Measurements from ENCODE around the gene MYBBP1A. TPM values are rescaled to one million over a fixed set of nuclear protein-coding genes. Genes with fewer than 3 reads are reported as not detected.

MYBBP1A gene
- total RNA-seq, 1 donor from 2014 or later: 38.8 TPM

DNA sequence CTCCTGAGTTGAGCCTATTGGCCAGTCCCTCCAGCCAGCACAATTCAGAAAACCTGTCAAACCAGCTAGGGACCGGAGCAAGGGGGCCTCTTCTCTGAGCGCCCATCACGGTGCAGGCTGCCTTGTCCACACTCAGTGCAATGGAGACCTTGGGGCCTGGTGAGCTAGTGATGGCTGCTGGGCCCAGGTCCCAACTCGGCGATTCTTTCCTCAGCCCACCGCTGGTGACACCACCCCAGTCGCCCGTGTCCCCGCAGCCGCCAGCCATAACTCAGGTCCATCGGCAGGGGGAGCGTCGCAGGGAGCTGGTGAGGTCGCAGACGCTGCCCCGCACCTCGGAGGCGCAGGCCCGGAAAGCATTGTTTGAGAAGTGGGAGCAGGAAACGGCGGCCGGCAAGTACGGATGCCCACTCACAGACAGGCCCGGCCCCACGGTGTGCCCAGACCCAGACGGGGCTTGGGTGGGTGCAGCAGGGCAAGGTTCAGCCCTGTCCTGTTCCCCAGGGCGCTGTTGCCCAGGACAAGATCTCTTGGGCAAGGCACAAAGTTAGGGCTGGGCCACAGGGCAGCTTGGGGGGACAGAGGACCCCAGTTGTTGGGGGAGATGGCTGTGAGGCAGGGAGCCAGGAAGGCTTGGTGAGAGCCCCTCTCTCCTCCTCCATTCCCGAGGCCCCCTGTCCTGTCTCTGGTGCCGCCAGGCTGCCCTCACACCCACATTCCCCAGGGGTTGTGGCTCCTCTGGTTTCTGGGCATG lies 39.9 kb upstream of the MYBBP1A start:
- no peak overlapping the region for H3K27ac ChIP-seq
- H3K4me1 ChIP-seq: peaks cover 25% of the 10 kb centered on the region
- no peaks in the 10 kb centered on the region for H3K27me3 ChIP-seq (ENCODE audit: low read depth)
- peak overlapping the region; percentile 20 for H3K4me3 ChIP-seq
- TF ChIP-seq, protein P1, sequence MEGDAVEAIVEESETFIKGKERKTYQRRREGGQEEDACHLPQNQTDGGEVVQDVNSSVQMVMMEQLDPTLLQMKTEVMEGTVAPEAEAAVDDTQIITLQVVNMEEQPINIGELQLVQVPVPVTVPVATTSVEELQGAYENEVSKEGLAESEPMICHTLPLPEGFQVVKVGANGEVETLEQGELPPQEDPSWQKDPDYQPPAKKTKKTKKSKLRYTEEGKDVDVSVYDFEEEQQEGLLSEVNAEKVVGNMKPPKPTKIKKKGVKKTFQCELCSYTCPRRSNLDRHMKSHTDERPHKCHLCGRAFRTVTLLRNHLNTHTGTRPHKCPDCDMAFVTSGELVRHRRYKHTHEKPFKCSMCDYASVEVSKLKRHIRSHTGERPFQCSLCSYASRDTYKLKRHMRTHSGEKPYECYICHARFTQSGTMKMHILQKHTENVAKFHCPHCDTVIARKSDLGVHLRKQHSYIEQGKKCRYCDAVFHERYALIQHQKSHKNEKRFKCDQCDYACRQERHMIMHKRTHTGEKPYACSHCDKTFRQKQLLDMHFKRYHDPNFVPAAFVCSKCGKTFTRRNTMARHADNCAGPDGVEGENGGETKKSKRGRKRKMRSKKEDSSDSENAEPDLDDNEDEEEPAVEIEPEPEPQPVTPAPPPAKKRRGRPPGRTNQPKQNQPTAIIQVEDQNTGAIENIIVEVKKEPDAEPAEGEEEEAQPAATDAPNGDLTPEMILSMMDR (IDR thresholded peaks at IDR 0.05): peak; percentile 58
- intact Hi-C loops (cut with DNase I): no loop called here
- ATAC-seq (peak; percentile 49 to 73), DNase-seq (peak; percentile 74)
- H3K36me3 ChIP-seq: no peaks in the 10 kb centered on the region
- H3K9me3 ChIP-seq: no peaks in the 10 kb centered on the region

GRCh38 chr17:4594406-4594805 lies 39.2 kb upstream of the MYBBP1A start:
- no peak overlapping the region for H3K27ac ChIP-seq
- no peaks in the 10 kb centered on the region for H3K9me3 ChIP-seq
- H3K36me3 ChIP-seq: no peaks in the 10 kb centered on the region
- TF ChIP-seq, protein P1 (IDR thresholded peaks at IDR 0.05): no peak
- intact Hi-C loops (cut with DNase I): no loop called here
- peaks cover 23% of the 10 kb centered on the region for H3K4me1 ChIP-seq
- DNase-seq (no peak), ATAC-seq (no peak)
- no peak overlapping the region for H3K4me3 ChIP-seq
- H3K27me3 ChIP-seq (ENCODE audit: low read depth): no peaks in the 10 kb centered on the region

- Histone ChIP-seq H3K27me3 (ENCODE audit: low read depth) (no peaks in the 10 kb centered on the region), H3K4me3 (no peak overlapping the region), H3K4me1 (peaks cover 16% of the 10 kb centered on the region), H3K9me3 (no peaks in the 10 kb centered on the region), H3K27ac (peak overlapping the region; percentile 6), H3K36me3 (no peaks in the 10 kb centered on the region)
- DNase-seq (no peak), ATAC-seq (no peak)
- TF ChIP-seq, protein P1 (IDR thresholded peaks at IDR 0.05): no peak
- intact Hi-C loops (cut with DNase I): no loop called here
These were observed 37.8 kb upstream of the MYBBP1A start for GRCh38 chr17:4593021-4593421.

GRCh38 chr17:4592240-4593005 lies 37.2 kb upstream of the MYBBP1A start:
- intact Hi-C loops (cut with DNase I): no loop called here
- no peak overlapping the region for H3K27ac ChIP-seq
- no peaks in the 10 kb centered on the region for H3K36me3 ChIP-seq
- no peak for ATAC-seq
- peaks cover 14% of the 10 kb centered on the region for H3K4me1 ChIP-seq
- no peak for DNase-seq
- no peak overlapping the region for H3K4me3 ChIP-seq
- H3K9me3 ChIP-seq: no peaks in the 10 kb centered on the region
- no peaks in the 10 kb centered on the region for H3K27me3 ChIP-seq (ENCODE audit: low read depth)
- TF ChIP-seq, protein P1 (IDR thresholded peaks at IDR 0.05): no peak

DNA sequence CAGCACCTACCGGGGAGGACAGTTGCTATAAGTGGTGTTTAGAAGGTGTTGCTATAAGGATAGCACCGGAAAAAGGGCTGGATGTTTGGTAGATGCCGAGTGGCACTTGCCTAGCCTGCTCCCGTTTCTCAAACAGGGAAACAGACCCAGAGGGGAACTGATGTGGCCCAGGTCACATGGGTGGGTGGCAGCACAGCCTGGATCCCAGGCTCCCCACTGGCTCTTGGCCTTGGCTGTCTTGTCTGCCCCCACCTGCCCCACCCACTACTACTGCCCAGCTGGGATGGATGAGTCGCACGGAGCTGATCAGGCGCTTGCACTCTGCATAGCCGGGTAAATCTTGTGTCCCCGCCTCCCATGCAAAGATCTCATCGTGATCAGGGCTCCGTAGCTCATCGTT lies 36.3 kb upstream of the MYBBP1A start:
- intact Hi-C loops (cut with DNase I): no loop called here
- H3K27me3 ChIP-seq (ENCODE audit: low read depth): no peaks in the 10 kb centered on the region
- H3K27ac ChIP-seq: no peak overlapping the region
- TF ChIP-seq, protein P1 (IDR thresholded peaks at IDR 0.05): no peak
- no peaks in the 10 kb centered on the region for H3K36me3 ChIP-seq
- ATAC-seq (peak; percentile 25 to 47), DNase-seq (no peak)
- no peak overlapping the region for H3K4me3 ChIP-seq
- no peaks in the 10 kb centered on the region for H3K9me3 ChIP-seq
- H3K4me1 ChIP-seq: peaks cover 14% of the 10 kb centered on the region

Data from lower lobe of right lung (tissue), 2 donors.